GM23338 (cell line): ENCODE measurements around the gene CLDN11.

Experiments used
- CREB1 ChIP-seq: fragments of 250-450 bp; sonication (Bioruptor Pico); IDR thresholded peaks from 2 replicates; pipeline ENCODE4 v1.5.0; 2020; ENCODE audit warnings: low read depth, mild to moderate bottlenecking, moderate library complexity
- ETS1 ChIP-seq: IDR thresholded peaks from 2 replicates; pipeline ENCODE4 v1.6.1; 2016; ENCODE audit warnings: antibody characterized with exemption
- EZH2 ChIP-seq: fragments of 200-600 bp; sonication (generic); IDR thresholded peaks from one replicate; pipeline ENCODE4 v1.8.0; 2017; ENCODE audit warnings: antibody characterized with exemption, mild to moderate bottlenecking, low read depth; ENCODE audit not compliant: unreplicated experiment
- EZH2phosphoT487 ChIP-seq: fragments of 200-600 bp; sonication (generic); IDR thresholded peaks from one replicate; pipeline ENCODE4 v1.8.1; 2018; ENCODE audit warnings: antibody characterized with exemption; ENCODE audit not compliant: unreplicated experiment
- NANOG ChIP-seq: IDR thresholded peaks from 2 replicates; pipeline ENCODE4 v1.6.1; 2016; ENCODE audit warnings: antibody characterized with exemption, borderline replicate concordance
- POLR2AphosphoS5 ChIP-seq: IDR thresholded peaks from 2 replicates; pipeline ENCODE4 v1.6.1; 2016; ENCODE audit warnings: antibody characterized with exemption, low read depth
- STAT1 ChIP-seq: IDR thresholded peaks from one replicate; pipeline ENCODE4 v1.6.1; 2016; ENCODE audit warnings: antibody characterized with exemption; ENCODE audit not compliant: unreplicated experiment
- ZNF114 ChIP-seq: fragments of 250-450 bp; sonication (Bioruptor Pico); IDR thresholded peaks from 2 replicates; pipeline ENCODE4 v1.5.0; 2020; ENCODE audit warnings: mild to moderate bottlenecking, moderate library complexity
- TF ChIP-seq, protein P1 (sequence below), 2 experiments: fragments of 200-600 bp in 1 of 2; sonication (generic) in 1 of 2; conservative IDR thresholded peaks; 2 replicates each; pipeline versions ENCODE4 v1.5.1 to v1.6.1; 2016 to 2017; ENCODE audit warnings: antibody characterized with exemption in 2 of 2, low read depth in 2 of 2, mild to moderate bottlenecking in 2 of 2, moderate library complexity in 1 of 2
- TF ChIP-seq, protein P2 (sequence below): fragments of 250-450 bp; sonication (Bioruptor Pico); IDR thresholded peaks from 2 replicates; pipeline ENCODE4 v1.5.0; 2020; ENCODE audit warnings: mild to moderate bottlenecking, moderate library complexity
- TF ChIP-seq, protein P3 (sequence below): IDR thresholded peaks from one replicate; pipeline ENCODE4 v1.6.1; 2018; ENCODE audit warnings: antibody characterized with exemption; ENCODE audit not compliant: unreplicated experiment

GRCh38 chr3:170405101-170405500 lies 13.6 kb upstream of the CLDN11 start:
- TF ChIP-seq POLR2AphosphoS5 = no peak
- no peak for TF ChIP-seq EZH2
- no peak for TF ChIP-seq ZNF114 (CRISPR knock-in tag)
- TF ChIP-seq, protein P1, sequence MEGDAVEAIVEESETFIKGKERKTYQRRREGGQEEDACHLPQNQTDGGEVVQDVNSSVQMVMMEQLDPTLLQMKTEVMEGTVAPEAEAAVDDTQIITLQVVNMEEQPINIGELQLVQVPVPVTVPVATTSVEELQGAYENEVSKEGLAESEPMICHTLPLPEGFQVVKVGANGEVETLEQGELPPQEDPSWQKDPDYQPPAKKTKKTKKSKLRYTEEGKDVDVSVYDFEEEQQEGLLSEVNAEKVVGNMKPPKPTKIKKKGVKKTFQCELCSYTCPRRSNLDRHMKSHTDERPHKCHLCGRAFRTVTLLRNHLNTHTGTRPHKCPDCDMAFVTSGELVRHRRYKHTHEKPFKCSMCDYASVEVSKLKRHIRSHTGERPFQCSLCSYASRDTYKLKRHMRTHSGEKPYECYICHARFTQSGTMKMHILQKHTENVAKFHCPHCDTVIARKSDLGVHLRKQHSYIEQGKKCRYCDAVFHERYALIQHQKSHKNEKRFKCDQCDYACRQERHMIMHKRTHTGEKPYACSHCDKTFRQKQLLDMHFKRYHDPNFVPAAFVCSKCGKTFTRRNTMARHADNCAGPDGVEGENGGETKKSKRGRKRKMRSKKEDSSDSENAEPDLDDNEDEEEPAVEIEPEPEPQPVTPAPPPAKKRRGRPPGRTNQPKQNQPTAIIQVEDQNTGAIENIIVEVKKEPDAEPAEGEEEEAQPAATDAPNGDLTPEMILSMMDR (conservative IDR thresholded peaks at IDR 0.05; ENCODE audit: low read depth in 2 of 2) = no peak
- TF ChIP-seq CREB1 = no peak
- TF ChIP-seq EZH2phosphoT487 = no peak
- no peak for TF ChIP-seq ETS1
- TF ChIP-seq, protein P2, sequence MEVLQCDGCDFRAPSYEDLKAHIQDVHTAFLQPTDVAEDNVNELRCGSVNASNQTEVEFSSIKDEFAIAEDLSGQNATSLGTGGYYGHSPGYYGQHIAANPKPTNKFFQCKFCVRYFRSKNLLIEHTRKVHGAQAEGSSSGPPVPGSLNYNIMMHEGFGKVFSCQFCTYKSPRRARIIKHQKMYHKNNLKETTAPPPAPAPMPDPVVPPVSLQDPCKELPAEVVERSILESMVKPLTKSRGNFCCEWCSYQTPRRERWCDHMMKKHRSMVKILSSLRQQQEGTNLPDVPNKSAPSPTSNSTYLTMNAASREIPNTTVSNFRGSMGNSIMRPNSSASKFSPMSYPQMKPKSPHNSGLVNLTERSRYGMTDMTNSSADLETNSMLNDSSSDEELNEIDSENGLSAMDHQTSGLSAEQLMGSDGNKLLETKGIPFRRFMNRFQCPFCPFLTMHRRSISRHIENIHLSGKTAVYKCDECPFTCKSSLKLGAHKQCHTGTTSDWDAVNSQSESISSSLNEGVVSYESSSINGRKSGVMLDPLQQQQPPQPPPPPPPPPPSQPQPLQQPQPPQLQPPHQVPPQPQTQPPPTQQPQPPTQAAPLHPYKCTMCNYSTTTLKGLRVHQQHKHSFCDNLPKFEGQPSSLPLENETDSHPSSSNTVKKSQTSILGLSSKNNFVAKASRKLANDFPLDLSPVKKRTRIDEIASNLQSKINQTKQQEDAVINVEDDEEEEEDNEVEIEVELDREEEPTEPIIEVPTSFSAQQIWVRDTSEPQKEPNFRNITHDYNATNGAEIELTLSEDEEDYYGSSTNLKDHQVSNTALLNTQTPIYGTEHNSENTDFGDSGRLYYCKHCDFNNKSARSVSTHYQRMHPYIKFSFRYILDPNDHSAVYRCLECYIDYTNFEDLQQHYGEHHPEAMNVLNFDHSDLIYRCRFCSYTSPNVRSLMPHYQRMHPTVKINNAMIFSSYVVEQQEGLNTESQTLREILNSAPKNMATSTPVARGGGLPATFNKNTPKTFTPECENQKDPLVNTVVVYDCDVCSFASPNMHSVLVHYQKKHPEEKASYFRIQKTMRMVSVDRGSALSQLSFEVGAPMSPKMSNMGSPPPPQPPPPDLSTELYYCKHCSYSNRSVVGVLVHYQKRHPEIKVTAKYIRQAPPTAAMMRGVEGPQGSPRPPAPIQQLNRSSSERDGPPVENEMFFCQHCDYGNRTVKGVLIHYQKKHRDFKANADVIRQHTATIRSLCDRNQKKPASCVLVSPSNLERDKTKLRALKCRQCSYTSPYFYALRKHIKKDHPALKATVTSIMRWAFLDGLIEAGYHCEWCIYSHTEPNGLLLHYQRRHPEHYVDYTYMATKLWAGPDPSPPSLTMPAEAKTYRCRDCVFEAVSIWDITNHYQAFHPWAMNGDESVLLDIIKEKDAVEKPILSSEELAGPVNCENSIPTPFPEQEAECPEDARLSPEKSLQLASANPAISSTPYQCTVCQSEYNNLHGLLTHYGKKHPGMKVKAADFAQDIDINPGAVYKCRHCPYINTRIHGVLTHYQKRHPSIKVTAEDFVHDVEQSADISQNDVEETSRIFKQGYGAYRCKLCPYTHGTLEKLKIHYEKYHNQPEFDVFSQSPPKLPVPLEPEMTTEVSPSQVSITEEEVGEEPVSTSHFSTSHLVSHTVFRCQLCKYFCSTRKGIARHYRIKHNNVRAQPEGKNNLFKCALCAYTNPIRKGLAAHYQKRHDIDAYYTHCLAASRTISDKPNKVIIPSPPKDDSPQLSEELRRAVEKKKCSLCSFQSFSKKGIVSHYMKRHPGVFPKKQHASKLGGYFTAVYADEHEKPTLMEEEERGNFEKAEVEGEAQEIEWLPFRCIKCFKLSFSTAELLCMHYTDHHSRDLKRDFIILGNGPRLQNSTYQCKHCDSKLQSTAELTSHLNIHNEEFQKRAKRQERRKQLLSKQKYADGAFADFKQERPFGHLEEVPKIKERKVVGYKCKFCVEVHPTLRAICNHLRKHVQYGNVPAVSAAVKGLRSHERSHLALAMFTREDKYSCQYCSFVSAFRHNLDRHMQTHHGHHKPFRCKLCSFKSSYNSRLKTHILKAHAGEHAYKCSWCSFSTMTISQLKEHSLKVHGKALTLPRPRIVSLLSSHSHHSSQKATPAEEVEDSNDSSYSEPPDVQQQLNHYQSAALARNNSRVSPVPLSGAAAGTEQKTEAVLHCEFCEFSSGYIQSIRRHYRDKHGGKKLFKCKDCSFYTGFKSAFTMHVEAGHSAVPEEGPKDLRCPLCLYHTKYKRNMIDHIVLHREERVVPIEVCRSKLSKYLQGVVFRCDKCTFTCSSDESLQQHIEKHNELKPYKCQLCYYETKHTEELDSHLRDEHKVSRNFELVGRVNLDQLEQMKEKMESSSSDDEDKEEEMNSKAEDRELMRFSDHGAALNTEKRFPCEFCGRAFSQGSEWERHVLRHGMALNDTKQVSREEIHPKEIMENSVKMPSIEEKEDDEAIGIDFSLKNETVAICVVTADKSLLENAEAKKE (CRISPR knock-in tag) = no peak
- no peak for TF ChIP-seq STAT1
- no peak for TF ChIP-seq NANOG
- TF ChIP-seq, protein P3, sequence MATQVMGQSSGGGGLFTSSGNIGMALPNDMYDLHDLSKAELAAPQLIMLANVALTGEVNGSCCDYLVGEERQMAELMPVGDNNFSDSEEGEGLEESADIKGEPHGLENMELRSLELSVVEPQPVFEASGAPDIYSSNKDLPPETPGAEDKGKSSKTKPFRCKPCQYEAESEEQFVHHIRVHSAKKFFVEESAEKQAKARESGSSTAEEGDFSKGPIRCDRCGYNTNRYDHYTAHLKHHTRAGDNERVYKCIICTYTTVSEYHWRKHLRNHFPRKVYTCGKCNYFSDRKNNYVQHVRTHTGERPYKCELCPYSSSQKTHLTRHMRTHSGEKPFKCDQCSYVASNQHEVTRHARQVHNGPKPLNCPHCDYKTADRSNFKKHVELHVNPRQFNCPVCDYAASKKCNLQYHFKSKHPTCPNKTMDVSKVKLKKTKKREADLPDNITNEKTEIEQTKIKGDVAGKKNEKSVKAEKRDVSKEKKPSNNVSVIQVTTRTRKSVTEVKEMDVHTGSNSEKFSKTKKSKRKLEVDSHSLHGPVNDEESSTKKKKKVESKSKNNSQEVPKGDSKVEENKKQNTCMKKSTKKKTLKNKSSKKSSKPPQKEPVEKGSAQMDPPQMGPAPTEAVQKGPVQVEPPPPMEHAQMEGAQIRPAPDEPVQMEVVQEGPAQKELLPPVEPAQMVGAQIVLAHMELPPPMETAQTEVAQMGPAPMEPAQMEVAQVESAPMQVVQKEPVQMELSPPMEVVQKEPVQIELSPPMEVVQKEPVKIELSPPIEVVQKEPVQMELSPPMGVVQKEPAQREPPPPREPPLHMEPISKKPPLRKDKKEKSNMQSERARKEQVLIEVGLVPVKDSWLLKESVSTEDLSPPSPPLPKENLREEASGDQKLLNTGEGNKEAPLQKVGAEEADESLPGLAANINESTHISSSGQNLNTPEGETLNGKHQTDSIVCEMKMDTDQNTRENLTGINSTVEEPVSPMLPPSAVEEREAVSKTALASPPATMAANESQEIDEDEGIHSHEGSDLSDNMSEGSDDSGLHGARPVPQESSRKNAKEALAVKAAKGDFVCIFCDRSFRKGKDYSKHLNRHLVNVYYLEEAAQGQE = no peak
